ENCODE results near the gene SLC35F1.

DNA sequence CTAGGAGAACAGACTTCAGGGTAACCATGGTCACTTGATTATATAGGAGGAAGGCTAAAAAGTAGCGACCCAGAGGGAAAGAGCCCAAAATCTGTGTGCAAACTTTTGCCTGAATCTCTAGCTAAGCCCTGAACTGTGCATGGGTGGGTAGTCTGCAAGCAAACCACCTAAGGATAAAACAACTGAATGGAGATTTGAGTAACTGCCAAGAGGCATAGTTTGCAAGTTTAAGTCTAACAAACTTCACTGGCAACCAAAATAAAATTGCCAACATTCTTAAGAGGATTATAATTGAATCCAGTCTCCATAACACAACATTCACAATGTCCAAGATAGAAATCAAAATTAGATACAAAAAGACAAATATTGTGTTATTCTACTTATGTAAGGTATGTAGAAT is 449.0 kb downstream of the SLC35F1 start:
- TF ChIP-seq ZFP1 (CRISPR knock-in tag; IDR thresholded peaks at IDR 0.05) (no peak), LEF1 (IDR thresholded peaks at IDR 0.05) (no peak), SMAD3 (CRISPR knock-in tag; conservative IDR thresholded peaks at IDR 0.05) (no peak), MAFK (IDR thresholded peaks at IDR 0.05; ENCODE audit: low read length) (no peak)
- TF ChIP-seq, protein P1, sequence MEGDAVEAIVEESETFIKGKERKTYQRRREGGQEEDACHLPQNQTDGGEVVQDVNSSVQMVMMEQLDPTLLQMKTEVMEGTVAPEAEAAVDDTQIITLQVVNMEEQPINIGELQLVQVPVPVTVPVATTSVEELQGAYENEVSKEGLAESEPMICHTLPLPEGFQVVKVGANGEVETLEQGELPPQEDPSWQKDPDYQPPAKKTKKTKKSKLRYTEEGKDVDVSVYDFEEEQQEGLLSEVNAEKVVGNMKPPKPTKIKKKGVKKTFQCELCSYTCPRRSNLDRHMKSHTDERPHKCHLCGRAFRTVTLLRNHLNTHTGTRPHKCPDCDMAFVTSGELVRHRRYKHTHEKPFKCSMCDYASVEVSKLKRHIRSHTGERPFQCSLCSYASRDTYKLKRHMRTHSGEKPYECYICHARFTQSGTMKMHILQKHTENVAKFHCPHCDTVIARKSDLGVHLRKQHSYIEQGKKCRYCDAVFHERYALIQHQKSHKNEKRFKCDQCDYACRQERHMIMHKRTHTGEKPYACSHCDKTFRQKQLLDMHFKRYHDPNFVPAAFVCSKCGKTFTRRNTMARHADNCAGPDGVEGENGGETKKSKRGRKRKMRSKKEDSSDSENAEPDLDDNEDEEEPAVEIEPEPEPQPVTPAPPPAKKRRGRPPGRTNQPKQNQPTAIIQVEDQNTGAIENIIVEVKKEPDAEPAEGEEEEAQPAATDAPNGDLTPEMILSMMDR (IDR thresholded peaks at IDR 0.05 in 2 of 3, conservative IDR thresholded peaks at IDR 0.05 in 1 of 3; ENCODE audit: insufficient read depth in 2 of 3, low read depth in 1 of 3, low read length in 3 of 3): no peak
- TF ChIP-seq, protein P2, sequence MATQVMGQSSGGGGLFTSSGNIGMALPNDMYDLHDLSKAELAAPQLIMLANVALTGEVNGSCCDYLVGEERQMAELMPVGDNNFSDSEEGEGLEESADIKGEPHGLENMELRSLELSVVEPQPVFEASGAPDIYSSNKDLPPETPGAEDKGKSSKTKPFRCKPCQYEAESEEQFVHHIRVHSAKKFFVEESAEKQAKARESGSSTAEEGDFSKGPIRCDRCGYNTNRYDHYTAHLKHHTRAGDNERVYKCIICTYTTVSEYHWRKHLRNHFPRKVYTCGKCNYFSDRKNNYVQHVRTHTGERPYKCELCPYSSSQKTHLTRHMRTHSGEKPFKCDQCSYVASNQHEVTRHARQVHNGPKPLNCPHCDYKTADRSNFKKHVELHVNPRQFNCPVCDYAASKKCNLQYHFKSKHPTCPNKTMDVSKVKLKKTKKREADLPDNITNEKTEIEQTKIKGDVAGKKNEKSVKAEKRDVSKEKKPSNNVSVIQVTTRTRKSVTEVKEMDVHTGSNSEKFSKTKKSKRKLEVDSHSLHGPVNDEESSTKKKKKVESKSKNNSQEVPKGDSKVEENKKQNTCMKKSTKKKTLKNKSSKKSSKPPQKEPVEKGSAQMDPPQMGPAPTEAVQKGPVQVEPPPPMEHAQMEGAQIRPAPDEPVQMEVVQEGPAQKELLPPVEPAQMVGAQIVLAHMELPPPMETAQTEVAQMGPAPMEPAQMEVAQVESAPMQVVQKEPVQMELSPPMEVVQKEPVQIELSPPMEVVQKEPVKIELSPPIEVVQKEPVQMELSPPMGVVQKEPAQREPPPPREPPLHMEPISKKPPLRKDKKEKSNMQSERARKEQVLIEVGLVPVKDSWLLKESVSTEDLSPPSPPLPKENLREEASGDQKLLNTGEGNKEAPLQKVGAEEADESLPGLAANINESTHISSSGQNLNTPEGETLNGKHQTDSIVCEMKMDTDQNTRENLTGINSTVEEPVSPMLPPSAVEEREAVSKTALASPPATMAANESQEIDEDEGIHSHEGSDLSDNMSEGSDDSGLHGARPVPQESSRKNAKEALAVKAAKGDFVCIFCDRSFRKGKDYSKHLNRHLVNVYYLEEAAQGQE (IDR thresholded peaks at IDR 0.05; ENCODE audit: borderline replicate concordance): no peak
- TF ChIP-seq, protein P2 (CRISPR knock-in tag; IDR thresholded peaks at IDR 0.05; ENCODE audit: low read depth): no peak
